GM12874 (cell line): ENCODE data around the gene TPSD1.
"Not testable (repeated sequence)": the region's sequence is repeated elsewhere in the genome, so short reads cannot be mapped to it uniquely, and the experiment has no call there.

Source experiments
- CTCF ChIP-seq: IDR thresholded peaks from 2 replicates; pipeline ENCODE4 v1.5.1; 2011; ENCODE audit warnings: low read depth, mild to moderate bottlenecking, control low read depth, low read length, moderate library complexity; ENCODE audit not compliant: insufficient read depth

Gene TPSD1

GRCh38 chr16:1222553-1223354, 33.1 kb upstream of the TPSD1 start:
- TF ChIP-seq CTCF: no peak

GRCh38 chr16:1223355-1224214, 32.3 kb upstream of the TPSD1 start:
- no peak for TF ChIP-seq CTCF

- no peak for TF ChIP-seq CTCF
These were observed 31.3 kb upstream of the TPSD1 start for GRCh38 chr16:1224558-1224957.

- no peak for TF ChIP-seq CTCF
These were observed 30.8 kb upstream of the TPSD1 start, which contains the start of gene TPSG1 for GRCh38 chr16:1225051-1225451. TPSG1 (minus strand) TSS chr16:1225268; CDS start chr16:1225252, 16 bp downstream.

GRCh38 chr16:1230084-1230470, 25.8 kb upstream of the TPSD1 start, which contains the start of gene TPSB2:
TPSB2 (minus strand) TSS chr16:1230184; CDS start chr16:1229951, 233 bp downstream.
- TF ChIP-seq CTCF: not testable (repeated sequence)

- TF ChIP-seq CTCF: no peak
These were observed 17.9 kb upstream of the TPSD1 start for GRCh38 chr16:1237990-1238389.

- TF ChIP-seq CTCF: not testable (repeated sequence)
These were observed 15.4 kb upstream of the TPSD1 start, which contains the start of gene TPSAB1 for GRCh38 chr16:1240436-1240835. TPSAB1 (plus strand) TSS chr16:1240705; CDS start chr16:1240939, 234 bp downstream.
